Measurements from ENCODE around the gene CREM. TPM values are rescaled to one million over a fixed set of nuclear protein-coding genes. Genes with fewer than 3 reads are reported as not detected.

Gene CREM
- total RNA-seq, 1 donor from 2014 or later: 28.6 TPM

DNA sequence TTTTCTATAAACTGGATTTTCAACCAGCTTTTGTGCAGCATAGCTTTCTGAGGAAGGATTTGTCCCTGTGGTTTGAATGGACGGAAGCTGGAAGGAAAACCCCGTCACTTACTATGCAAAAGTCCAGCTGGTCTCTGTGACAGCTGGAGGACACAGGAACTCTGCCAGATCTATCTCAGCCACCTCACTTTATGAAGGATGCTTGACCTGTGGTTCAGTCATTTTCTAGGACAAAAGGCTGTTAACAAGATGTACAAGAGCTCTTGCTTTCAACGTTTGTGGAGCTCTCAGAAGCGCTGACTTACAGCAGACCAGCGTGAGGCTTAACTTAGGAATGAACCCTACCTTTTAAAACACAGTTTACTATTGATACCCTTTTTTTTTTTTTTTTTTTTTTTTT lies 90.8 kb downstream of the CREM start:
- no peak for DNase-seq
- Mint-ChIP-seq H3K27me3 (ENCODE audit: unreplicated experiment) (peaks cover 2% of the 10 kb centered on the region), H3K4me1 (ENCODE audit: low read depth, unreplicated experiment) (peaks cover 36% of the 10 kb centered on the region), H3K27ac (ENCODE audit: unreplicated experiment) (peak overlapping the region; percentile 82), H3K4me3 (ENCODE audit: unreplicated experiment) (no peak overlapping the region), H3K9me3 (ENCODE audit: unreplicated experiment) (peaks cover 6% of the 10 kb centered on the region), H3K36me3 (ENCODE audit: unreplicated experiment) (no peaks in the 10 kb centered on the region)
- TF ChIP-seq, protein P1, sequence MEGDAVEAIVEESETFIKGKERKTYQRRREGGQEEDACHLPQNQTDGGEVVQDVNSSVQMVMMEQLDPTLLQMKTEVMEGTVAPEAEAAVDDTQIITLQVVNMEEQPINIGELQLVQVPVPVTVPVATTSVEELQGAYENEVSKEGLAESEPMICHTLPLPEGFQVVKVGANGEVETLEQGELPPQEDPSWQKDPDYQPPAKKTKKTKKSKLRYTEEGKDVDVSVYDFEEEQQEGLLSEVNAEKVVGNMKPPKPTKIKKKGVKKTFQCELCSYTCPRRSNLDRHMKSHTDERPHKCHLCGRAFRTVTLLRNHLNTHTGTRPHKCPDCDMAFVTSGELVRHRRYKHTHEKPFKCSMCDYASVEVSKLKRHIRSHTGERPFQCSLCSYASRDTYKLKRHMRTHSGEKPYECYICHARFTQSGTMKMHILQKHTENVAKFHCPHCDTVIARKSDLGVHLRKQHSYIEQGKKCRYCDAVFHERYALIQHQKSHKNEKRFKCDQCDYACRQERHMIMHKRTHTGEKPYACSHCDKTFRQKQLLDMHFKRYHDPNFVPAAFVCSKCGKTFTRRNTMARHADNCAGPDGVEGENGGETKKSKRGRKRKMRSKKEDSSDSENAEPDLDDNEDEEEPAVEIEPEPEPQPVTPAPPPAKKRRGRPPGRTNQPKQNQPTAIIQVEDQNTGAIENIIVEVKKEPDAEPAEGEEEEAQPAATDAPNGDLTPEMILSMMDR (IDR thresholded peaks at IDR 0.05; ENCODE audit: partially characterized antibody, unreplicated experiment): no peak

DNA sequence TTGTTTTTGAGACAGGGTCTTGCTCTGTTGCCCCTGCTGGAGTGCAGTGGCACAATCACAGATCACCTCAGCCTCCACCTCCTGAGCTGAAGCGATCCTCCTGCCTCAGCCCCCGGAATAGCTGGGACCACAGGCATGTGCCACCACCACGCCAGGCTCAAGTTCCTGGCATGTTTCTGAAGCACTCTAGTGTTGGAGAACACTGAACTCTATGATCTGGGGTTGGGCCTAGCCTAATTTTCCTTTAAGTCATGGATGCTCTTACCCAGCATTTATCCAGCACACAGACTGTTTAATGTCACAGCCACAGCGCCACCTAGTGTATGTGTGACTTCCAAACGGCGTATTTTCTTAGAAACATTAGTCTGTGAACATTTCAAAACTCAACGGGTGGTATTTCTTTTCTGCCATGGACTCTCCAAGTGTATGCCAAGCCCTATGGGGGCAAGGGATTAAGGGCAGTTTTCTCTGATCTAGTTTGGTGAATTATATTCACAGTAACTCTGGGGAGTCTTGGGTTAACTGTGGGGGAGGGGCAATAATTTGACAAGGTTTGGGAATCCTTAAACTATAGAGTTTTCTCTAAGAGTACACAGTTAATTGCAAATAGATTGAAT lies 91.8 kb downstream of the CREM start:
- Mint-ChIP-seq H3K4me3 (ENCODE audit: unreplicated experiment) (peak overlapping the region; percentile 4), H3K36me3 (ENCODE audit: unreplicated experiment) (no peaks in the 10 kb centered on the region), H3K9me3 (ENCODE audit: unreplicated experiment) (peaks cover 7% of the 10 kb centered on the region), H3K27ac (ENCODE audit: unreplicated experiment) (peak overlapping the region; percentile 76), H3K27me3 (ENCODE audit: unreplicated experiment) (peaks cover 2% of the 10 kb centered on the region), H3K4me1 (ENCODE audit: low read depth, unreplicated experiment) (peaks cover 38% of the 10 kb centered on the region)
- TF ChIP-seq, protein P1 (IDR thresholded peaks at IDR 0.05; ENCODE audit: partially characterized antibody, unreplicated experiment): peak; percentile 84
- DNase-seq: peak; percentile 82

DNA sequence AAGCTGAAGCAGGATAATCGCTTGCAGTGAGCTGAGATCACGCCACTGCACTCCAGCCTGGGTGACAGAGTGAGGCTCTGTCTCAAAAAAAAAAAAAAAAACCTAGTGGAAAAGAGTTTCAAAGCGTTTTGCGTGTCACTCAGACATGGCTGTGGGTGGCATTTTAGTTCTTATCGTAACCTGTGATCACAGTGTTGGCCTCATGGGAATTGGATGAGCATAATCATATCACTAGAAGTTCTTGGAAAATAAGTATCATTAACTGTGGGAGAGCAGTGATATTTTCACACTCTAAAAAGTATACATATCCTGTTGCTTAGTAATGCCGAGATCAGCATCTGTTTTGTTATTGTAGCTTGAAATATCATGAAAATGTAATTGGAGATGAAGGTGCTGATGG lies 92.6 kb downstream of the CREM start:
- TF ChIP-seq, protein P1 (IDR thresholded peaks at IDR 0.05; ENCODE audit: partially characterized antibody, unreplicated experiment): no peak
- H3K4me1 Mint-ChIP-seq (ENCODE audit: low read depth, unreplicated experiment): peaks cover 34% of the 10 kb centered on the region
- H3K27ac Mint-ChIP-seq (ENCODE audit: unreplicated experiment): no peak overlapping the region
- no peak for DNase-seq
- H3K4me3 Mint-ChIP-seq (ENCODE audit: unreplicated experiment): no peak overlapping the region
- H3K36me3 Mint-ChIP-seq (ENCODE audit: unreplicated experiment): no peaks in the 10 kb centered on the region
- H3K9me3 Mint-ChIP-seq (ENCODE audit: unreplicated experiment): peaks cover 6% of the 10 kb centered on the region
- H3K27me3 Mint-ChIP-seq (ENCODE audit: unreplicated experiment): no peaks in the 10 kb centered on the region

DNA sequence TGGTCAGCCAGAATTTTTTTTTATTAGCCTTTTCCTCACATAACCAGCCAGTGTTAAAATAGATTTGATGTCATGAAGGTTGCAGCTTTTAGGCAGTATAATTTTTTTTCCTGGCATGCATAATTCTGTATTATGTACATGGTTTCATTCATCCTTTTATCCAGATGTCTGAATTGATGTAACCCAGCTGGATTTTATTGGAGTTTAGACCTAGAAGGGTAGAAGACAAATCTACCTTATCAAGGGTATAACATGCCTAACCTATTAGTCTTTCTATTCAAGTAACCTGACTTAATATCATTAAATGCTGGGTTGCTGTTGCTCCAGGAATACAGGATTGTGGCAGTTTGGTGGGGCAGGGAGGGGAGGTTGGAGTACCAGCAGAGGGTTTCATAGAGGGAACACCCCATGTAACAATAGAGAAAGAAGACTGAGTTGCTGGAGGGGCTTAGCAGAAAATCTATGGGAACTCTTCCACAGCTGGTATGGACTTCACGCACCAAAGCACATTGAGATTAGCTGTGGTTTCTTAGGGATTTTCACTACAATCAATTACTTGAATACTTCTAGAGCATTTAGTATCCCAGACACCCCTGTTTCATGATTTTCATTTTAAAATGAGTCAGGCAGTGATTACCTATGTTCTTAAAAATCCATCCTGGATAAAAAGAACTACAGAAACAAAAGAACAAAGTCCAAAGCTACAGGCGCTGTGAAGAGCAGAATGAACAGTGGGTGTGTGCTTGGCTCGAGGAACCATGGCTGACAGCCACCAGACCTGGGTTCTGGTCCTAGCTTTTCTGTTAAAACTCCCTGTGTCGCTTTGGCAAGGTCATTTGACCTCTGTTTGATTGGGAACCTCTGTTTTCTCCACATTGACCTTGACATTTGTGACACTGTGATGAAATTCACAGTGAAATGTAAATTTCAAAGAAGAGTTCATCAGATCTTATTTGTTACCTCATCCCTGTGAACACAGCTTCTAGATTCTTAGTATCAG lies 93.5 kb downstream of the CREM start:
- peaks cover 30% of the 10 kb centered on the region for H3K4me1 Mint-ChIP-seq (ENCODE audit: low read depth, unreplicated experiment)
- no peaks in the 10 kb centered on the region for H3K27me3 Mint-ChIP-seq (ENCODE audit: unreplicated experiment)
- no peak overlapping the region for H3K4me3 Mint-ChIP-seq (ENCODE audit: unreplicated experiment)
- peaks cover 2% of the 10 kb centered on the region for H3K36me3 Mint-ChIP-seq (ENCODE audit: unreplicated experiment)
- H3K9me3 Mint-ChIP-seq (ENCODE audit: unreplicated experiment): peaks cover 5% of the 10 kb centered on the region
- H3K27ac Mint-ChIP-seq (ENCODE audit: unreplicated experiment): peak overlapping the region; percentile 38
- DNase-seq: no peak
- TF ChIP-seq, protein P1 (IDR thresholded peaks at IDR 0.05; ENCODE audit: partially characterized antibody, unreplicated experiment): no peak
